Activated naive CD4-positive, alpha-beta T cell treated with anti-CD3 and anti-CD28 coated beads, Interleukin-2, amount 50 U/mL, for 72 hours (primary cell): Measurements from ENCODE around the gene NR3C2. TPM values are rescaled to one million over a fixed set of nuclear protein-coding genes. Genes with fewer than 3 reads are reported as not detected.

Experiments used
- ATAC-seq, 2 donors: fragments of 150-1000 bp; cut with Tn5 transposase; 2 replicates each; pipeline ENCODE4 v1.10.0; 2021; ENCODE audit warnings: mild to moderate bottlenecking in 2 of 2, moderate library complexity in 2 of 2
- DNase-seq, 2 donors: peaks; one replicate each; pipeline ENCODE4 v3.0.0; 2021 to 2022; ENCODE audit warnings: low spot score in 2 of 2
- H3K27ac Mint-ChIP-seq, 2 donors: one replicate each; pipeline ENCODE4 v1.8.0; 2022; ENCODE audit warnings: mild to moderate bottlenecking in 2 of 2, mixed read lengths in 2 of 2
- H3K36me3 Mint-ChIP-seq, 2 donors: one replicate each; pipeline ENCODE4 v1.8.0; 2022; ENCODE audit warnings: mixed read lengths in 2 of 2
- H3K9me3 Mint-ChIP-seq, 2 donors: one replicate each; pipeline ENCODE4 v1.8.0; 2022; ENCODE audit warnings: mixed read lengths in 2 of 2
- total RNA-seq, 2 donors: library from RNA; stranded (reverse); gene quantifications; one replicate each; pipeline ENCODE4 v1.2.3, GENCODE V29; 2022

Gene NR3C2
- total RNA-seq, 2 donors from 2014 or later = 6.0 to 7.1 TPM

GRCh38 chr4:148312956-148313490, 129.2 kb downstream of the NR3C2 start:
- ATAC-seq (no peak), DNase-seq (no peak)
- no peaks in the 10 kb centered on the region for H3K9me3 Mint-ChIP-seq
- H3K27ac Mint-ChIP-seq = no peak overlapping the region
- H3K36me3 Mint-ChIP-seq = no peaks in the 10 kb centered on the region

GRCh38 chr4:148311526-148311925, 130.7 kb downstream of the NR3C2 start:
- H3K27ac Mint-ChIP-seq = no peak overlapping the region
- no peak for DNase-seq
- H3K9me3 Mint-ChIP-seq = no peaks in the 10 kb centered on the region
- no peaks in the 10 kb centered on the region for H3K36me3 Mint-ChIP-seq
- peak in 1 of 2 donors; percentile 66 for ATAC-seq

- H3K9me3 Mint-ChIP-seq = no peaks in the 10 kb centered on the region
- no peak for DNase-seq
- no peaks in the 10 kb centered on the region for H3K36me3 Mint-ChIP-seq
- ATAC-seq = no peak
- no peak overlapping the region for H3K27ac Mint-ChIP-seq
Observed at GRCh38 chr4:148310756-148311155, 131.5 kb downstream of the NR3C2 start.

- DNase-seq = no peak
- no peak overlapping the region for H3K27ac Mint-ChIP-seq
- peaks cover 6 to 11% of the 10 kb centered on the region in 2 donors for H3K36me3 Mint-ChIP-seq
- ATAC-seq = no peak
- peaks cover 0 to 9% of the 10 kb centered on the region in 2 donors for H3K9me3 Mint-ChIP-seq
Observed at GRCh38 chr4:148305751-148306150, 136.5 kb downstream of the NR3C2 start.

- H3K36me3 Mint-ChIP-seq = peaks cover 11 to 31% of the 10 kb centered on the region in 2 donors
- no peak for ATAC-seq
- H3K9me3 Mint-ChIP-seq = peaks cover 0 to 13% of the 10 kb centered on the region in 2 donors
- no peak overlapping the region for H3K27ac Mint-ChIP-seq
- DNase-seq = no peak
Observed at GRCh38 chr4:148302416-148302815, 139.8 kb downstream of the NR3C2 start.

- ATAC-seq (no peak), DNase-seq (no peak)
- Mint-ChIP-seq H3K27ac (no peak overlapping the region), H3K9me3 (peaks cover 0 to 13% of the 10 kb centered on the region in 2 donors), H3K36me3 (peaks cover 11 to 31% of the 10 kb centered on the region in 2 donors)
Observed at GRCh38 chr4:148300877-148301276, 141.3 kb downstream of the NR3C2 start.

- Mint-ChIP-seq H3K27ac (no peak overlapping the region), H3K9me3 (peaks cover 4 to 19% of the 10 kb centered on the region in 2 donors), H3K36me3 (peaks cover 11 to 31% of the 10 kb centered on the region in 2 donors)
- ATAC-seq (no peak), DNase-seq (no peak)
Observed at GRCh38 chr4:148299337-148299736, 142.9 kb downstream of the NR3C2 start.

GRCh38 chr4:148296498-148296897, 145.7 kb downstream of the NR3C2 start:
- H3K9me3 Mint-ChIP-seq = peaks cover 4 to 15% of the 10 kb centered on the region in 2 donors

GRCh38 chr4:148295642-148296041, 146.6 kb downstream of the NR3C2 start:
- no peak for ATAC-seq
- H3K9me3 Mint-ChIP-seq = peaks cover 4 to 10% of the 10 kb centered on the region in 2 donors
- H3K27ac Mint-ChIP-seq = no peak overlapping the region
- H3K36me3 Mint-ChIP-seq = peaks cover 0 to 24% of the 10 kb centered on the region in 2 donors
- DNase-seq = no peak

More at GRCh38 chr4:148296498-148296897, 145.7 kb downstream of the NR3C2 start:
- Mint-ChIP-seq H3K36me3 (peaks cover 5 to 31% of the 10 kb centered on the region in 2 donors), H3K27ac (no peak overlapping the region)
- DNase-seq = no peak
- ATAC-seq = no peak

GRCh38 chr4:148293571-148293970, 148.6 kb downstream of the NR3C2 start:
- no peak overlapping the region for H3K27ac Mint-ChIP-seq
- DNase-seq = no peak
- H3K36me3 Mint-ChIP-seq = peaks cover 0 to 6% of the 10 kb centered on the region in 2 donors
- peaks cover 4 to 10% of the 10 kb centered on the region in 2 donors for H3K9me3 Mint-ChIP-seq
- no peak for ATAC-seq

GRCh38 chr4:148292686-148293085, 149.5 kb downstream of the NR3C2 start:
- no peak for DNase-seq
- peaks cover 4 to 6% of the 10 kb centered on the region in 2 donors for H3K9me3 Mint-ChIP-seq
- no peak for ATAC-seq
- H3K36me3 Mint-ChIP-seq = no peaks in the 10 kb centered on the region
- no peak overlapping the region for H3K27ac Mint-ChIP-seq

- H3K27ac Mint-ChIP-seq = no peak overlapping the region
- DNase-seq = no peak
- H3K9me3 Mint-ChIP-seq = no peaks in the 10 kb centered on the region
- ATAC-seq = no peak
- no peaks in the 10 kb centered on the region for H3K36me3 Mint-ChIP-seq
Observed at GRCh38 chr4:148289740-148290139, 152.5 kb downstream of the NR3C2 start.

- Mint-ChIP-seq H3K9me3 (no peaks in the 10 kb centered on the region), H3K27ac (no peak overlapping the region), H3K36me3 (no peaks in the 10 kb centered on the region)
- DNase-seq (no peak), ATAC-seq (no peak)
Observed at GRCh38 chr4:148288448-148288847, 153.8 kb downstream of the NR3C2 start.

- H3K36me3 Mint-ChIP-seq = no peaks in the 10 kb centered on the region
Observed at GRCh38 chr4:148287111-148287510, 155.1 kb downstream of the NR3C2 start.

GRCh38 chr4:148286012-148286411, 156.2 kb downstream of the NR3C2 start:
- Mint-ChIP-seq H3K9me3 (no peaks in the 10 kb centered on the region), H3K36me3 (no peaks in the 10 kb centered on the region), H3K27ac (no peak overlapping the region)
- DNase-seq (no peak), ATAC-seq (no peak)

More at GRCh38 chr4:148287111-148287510, 155.1 kb downstream of the NR3C2 start:
- DNase-seq = no peak
- H3K9me3 Mint-ChIP-seq = no peaks in the 10 kb centered on the region
- no peak overlapping the region for H3K27ac Mint-ChIP-seq
- ATAC-seq = no peak

GRCh38 chr4:148283665-148284064, 158.5 kb downstream of the NR3C2 start:
- no peaks in the 10 kb centered on the region for H3K36me3 Mint-ChIP-seq
- no peak overlapping the region for H3K27ac Mint-ChIP-seq
- no peak for ATAC-seq
- H3K9me3 Mint-ChIP-seq = no peaks in the 10 kb centered on the region
- DNase-seq = no peak

GRCh38 chr4:148278310-148278709, 163.9 kb downstream of the NR3C2 start:
- H3K27ac Mint-ChIP-seq = no peak overlapping the region
- H3K36me3 Mint-ChIP-seq = no peaks in the 10 kb centered on the region
- no peak for ATAC-seq
- DNase-seq = no peak
- H3K9me3 Mint-ChIP-seq = peaks cover 0 to 6% of the 10 kb centered on the region in 2 donors

GRCh38 chr4:148275266-148275665, 166.9 kb downstream of the NR3C2 start:
- ATAC-seq = no peak
- no peak for DNase-seq
- peaks cover 0 to 6% of the 10 kb centered on the region in 2 donors for H3K9me3 Mint-ChIP-seq
- no peaks in the 10 kb centered on the region for H3K36me3 Mint-ChIP-seq
- no peak overlapping the region for H3K27ac Mint-ChIP-seq
